Gastroesophageal sphincter (tissue), 4 donors: Measurements from ENCODE around the gene APPL2. TPM values are rescaled to one million over a fixed set of nuclear protein-coding genes. Genes with fewer than 3 reads are reported as not detected.

Experiments
- ATAC-seq: fragments of 150-250 bp; one replicate; pipeline ENCODE4 v1.9.1; 2016; ENCODE audit warnings: mild to moderate bottlenecking, moderate library complexity
- H3K27ac ChIP-seq, 4 donors: fragments of 200-600 bp; sonication (generic) in 3 of 4; 1 replicate in 3 of 4; 2 replicates in 1 of 4; pipeline ENCODE4 v1.5.1; 2016 to 2019
- H3K27me3 ChIP-seq: fragments of 200-600 bp; sonication (generic); one replicate; pipeline ENCODE4 v1.5.1; 2019
- H3K36me3 ChIP-seq, 2 donors: fragments of 200-600 bp; sonication (generic); one replicate each; pipeline ENCODE4 v1.5.1; 2019; ENCODE audit warnings: control low read depth in 1 of 2
- H3K4me1 ChIP-seq, 3 donors: fragments of 200-600 bp; sonication (generic); 1 replicate in 2 of 3; 2 replicates in 1 of 3; pipeline ENCODE4 v1.5.1; 2016 to 2019; ENCODE audit warnings: control low read depth in 2 of 3
- H3K4me3 ChIP-seq, 2 donors: fragments of 200-600 bp; sonication (generic); one replicate each; pipeline ENCODE4 v1.5.1; 2019; ENCODE audit warnings: mild to moderate bottlenecking in 1 of 2, moderate library complexity in 1 of 2
- H3K9me3 ChIP-seq, 3 donors: fragments of 200-600 bp; sonication (generic); one replicate each; pipeline ENCODE4 v1.5.1; 2017 to 2019; ENCODE audit warnings: control low read depth in 2 of 3
- CTCF ChIP-seq, 4 experiments: fragments of 200-600 bp in 2 of 4; fragments of 450-650 bp in 2 of 4; sonication (generic) in 1 of 4; IDR thresholded peaks; one replicate each; pipeline ENCODE4 v1.5.1; 2017 to 2019; ENCODE audit warnings: antibody characterized with exemption in 4 of 4, mild to moderate bottlenecking in 2 of 4, moderate library complexity in 2 of 4
- EP300 ChIP-seq: sonication (generic); formaldehyde crosslinking; IDR thresholded peaks from one replicate; pipeline ENCODE4 v1.6.1; 2017; ENCODE audit warnings: antibody characterized with exemption, mild to moderate bottlenecking
- POLR2A ChIP-seq, 2 donors: fragments of 450-650 bp; IDR thresholded peaks; one replicate each; pipeline ENCODE4 v1.6.1; 2017; ENCODE audit warnings: antibody characterized with exemption in 2 of 2, mild to moderate bottlenecking in 2 of 2, moderate library complexity in 1 of 2
- POLR2AphosphoS5 ChIP-seq: sonication (generic); formaldehyde crosslinking; IDR thresholded peaks from one replicate; pipeline ENCODE4 v1.6.1; 2017; ENCODE audit warnings: antibody characterized with exemption
- WGBS, 2 donors: methylation state at CpG; one replicate each; pipeline ENCODE4 v1.1.5; 2018; ENCODE audit warnings: low coverage in 1 of 2; 5-methylcytosine and 5-hydroxymethylcytosine counted together
- total RNA-seq, 4 donors: library from RNA; depleted of rRNA; stranded (reverse); fragments of >200 nt; gene quantifications; one replicate each; pipeline ENCODE4 v1.1.0, GENCODE V29; 2016

APPL2 gene
- total RNA-seq, 4 donors from 2014 or later, result 17.0 to 32.4 (median 23.4) TPM

- peak overlapping the region in 1 of 4 donors; percentile 97 for H3K27ac ChIP-seq
- no peak for ATAC-seq
- WGBS, 2 donors, result 80 to 100% methylated on average over 1 of the region's 1 CpG
- H3K4me3 ChIP-seq, result peak overlapping the region in 1 of 2 donors; percentile 97
- no peaks in the 10 kb centered on the region for H3K27me3 ChIP-seq
- H3K9me3 ChIP-seq, result no peaks in the 10 kb centered on the region
- TF ChIP-seq POLR2A (IDR thresholded peaks at IDR 0.05) (no peak), CTCF (IDR thresholded peaks at IDR 0.05) (no peak), POLR2AphosphoS5 (no peak), EP300 (no peak)
- H3K4me1 ChIP-seq, result peaks cover 0 to 61% (median 11%) of the 10 kb centered on the region in 3 donors
- H3K36me3 ChIP-seq, result peaks cover 0 to 13% of the 10 kb centered on the region in 2 donors
These were observed 1.8 kb downstream of the APPL2 start for GRCh38 chr12:105234197-105234596.

- no peak overlapping the region for H3K27ac ChIP-seq
- WGBS, 2 donors, result 72 to 77% methylated on average over 4 of the region's 4 CpGs
- H3K4me1 ChIP-seq, result peaks cover 0 to 65% (median 11%) of the 10 kb centered on the region in 3 donors
- H3K4me3 ChIP-seq, result no peak overlapping the region
- no peak for ATAC-seq
- no peaks in the 10 kb centered on the region for H3K9me3 ChIP-seq
- TF ChIP-seq EP300 (no peak), POLR2AphosphoS5 (no peak)
- no peaks in the 10 kb centered on the region for H3K27me3 ChIP-seq
- peaks cover 0 to 22% of the 10 kb centered on the region in 2 donors for H3K36me3 ChIP-seq
These were observed 2.7 kb downstream of the APPL2 start for GRCh38 chr12:105233041-105233905.

- no peaks in the 10 kb centered on the region for H3K9me3 ChIP-seq
- H3K4me1 ChIP-seq, result peaks cover 0 to 83% (median 11%) of the 10 kb centered on the region in 3 donors
- H3K4me3 ChIP-seq, result no peak overlapping the region
- no peak overlapping the region for H3K27ac ChIP-seq
- H3K27me3 ChIP-seq, result no peaks in the 10 kb centered on the region
- H3K36me3 ChIP-seq, result peaks cover 0 to 38% of the 10 kb centered on the region in 2 donors
- no peak for ATAC-seq
- TF ChIP-seq POLR2AphosphoS5, result no peak
- TF ChIP-seq POLR2A (IDR thresholded peaks at IDR 0.05), result no peak
- TF ChIP-seq EP300, result no peak
- no peak for TF ChIP-seq CTCF (IDR thresholded peaks at IDR 0.05)
- 63 to 78% methylated on average over 2 to 3 of the region's 5 CpGs for WGBS, 2 donors
These were observed 4.6 kb downstream of the APPL2 start for GRCh38 chr12:105231396-105231795.

DNA sequence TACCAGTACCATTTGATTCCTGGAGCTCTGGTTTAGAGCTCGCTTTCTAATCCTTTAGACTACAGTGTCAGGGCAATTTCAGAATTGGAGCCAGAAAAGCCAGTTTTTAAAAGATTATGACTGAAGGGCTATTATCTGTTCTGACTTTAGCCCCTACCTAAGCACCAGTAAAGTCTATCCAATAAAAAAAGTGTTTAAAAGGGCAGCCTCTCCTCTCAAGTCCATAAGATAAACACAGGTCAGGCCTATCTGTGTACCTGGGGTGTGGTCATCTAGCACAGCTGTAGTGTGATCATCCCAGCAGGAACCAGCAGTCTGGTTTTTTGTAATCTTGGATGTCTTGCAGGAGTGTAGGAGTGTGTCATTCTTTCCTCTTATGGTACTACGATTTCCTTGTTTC, 6.6 kb downstream of the APPL2 start:
- peaks cover 0 to 89% (median 8%) of the 10 kb centered on the region in 3 donors for H3K4me1 ChIP-seq
- H3K4me3 ChIP-seq, result no peak overlapping the region
- peak overlapping the region in 3 of 4 donors; percentile 44 to 58 (median 45) for H3K27ac ChIP-seq
- H3K27me3 ChIP-seq, result no peaks in the 10 kb centered on the region
- ATAC-seq, result no peak
- TF ChIP-seq CTCF (IDR thresholded peaks at IDR 0.05) (no peak), POLR2A (IDR thresholded peaks at IDR 0.05) (no peak), POLR2AphosphoS5 (no peak), EP300 (no peak)
- WGBS, 2 donors, result 72 to 100% methylated on average over 1 to 2 of the region's 2 CpGs
- no peaks in the 10 kb centered on the region for H3K9me3 ChIP-seq
- H3K36me3 ChIP-seq, result peaks cover 0 to 38% of the 10 kb centered on the region in 2 donors

GRCh38 chr12:105228966-105229365, 7.0 kb downstream of the APPL2 start:
- WGBS, 2 donors, result 94 to 100% methylated on average over 2 to 8 of the region's 8 CpGs
- TF ChIP-seq POLR2AphosphoS5, result no peak
- no peak for TF ChIP-seq POLR2A (IDR thresholded peaks at IDR 0.05)
- TF ChIP-seq CTCF (IDR thresholded peaks at IDR 0.05), result no peak
- no peak for TF ChIP-seq EP300
- no peaks in the 10 kb centered on the region for H3K27me3 ChIP-seq
- H3K36me3 ChIP-seq, result peaks cover 0 to 38% of the 10 kb centered on the region in 2 donors
- no peak for ATAC-seq
- peak overlapping the region in 3 of 4 donors; percentile 44 to 58 (median 45) for H3K27ac ChIP-seq
- H3K4me3 ChIP-seq, result no peak overlapping the region
- H3K9me3 ChIP-seq, result no peaks in the 10 kb centered on the region
- H3K4me1 ChIP-seq, result peaks cover 0 to 89% (median 4%) of the 10 kb centered on the region in 3 donors
